SK-N-MC (cell line): ENCODE results near the gene DCBLD2.

Source experiments
- DNase-seq: peaks from one replicate; pipeline ENCODE4 v3.0.0-alpha.2; 2011; ENCODE audit warnings: low read depth, low spot score
- H3K27ac ChIP-seq: fragments of 200-600 bp; sonication (generic); 2 replicates; pipeline ENCODE4 v1.5.1; 2016; ENCODE audit warnings: mixed run types
- H3K36me3 ChIP-seq: fragments of 200-600 bp; sonication (generic); 2 replicates; pipeline ENCODE4 v1.6.1; 2017; ENCODE audit warnings: antibody characterized with exemption, low read length, mixed read lengths; ENCODE audit not compliant: insufficient read depth
- H3K4me3 ChIP-seq: fragments of 200-600 bp; sonication (generic); 2 replicates; pipeline ENCODE4 v1.5.1; 2016
- H3K9ac ChIP-seq: fragments of 200-600 bp; sonication (generic); 2 replicates; pipeline ENCODE4 v1.8.0; 2017; ENCODE audit warnings: mixed run types, mixed read lengths; ENCODE audit not compliant: insufficient read length
- H3K9me3 ChIP-seq: fragments of 200-600 bp; sonication (generic); 2 replicates; pipeline ENCODE4 v1.6.1; 2017; ENCODE audit warnings: low read depth, mild to moderate bottlenecking, antibody characterized with exemption, low read length, moderate library complexity, mixed read lengths
- EZH2 ChIP-seq: fragments of 200-600 bp; sonication (generic); IDR thresholded peaks from one replicate; pipeline ENCODE4 v1.6.1; 2017; ENCODE audit warnings: antibody characterized with exemption
- FOXP2 ChIP-seq: optimal IDR thresholded peaks from 2 replicates; pipeline ENCODE3; 2011; ENCODE audit warnings: mild to moderate bottlenecking, moderate library complexity; ENCODE audit not compliant: insufficient read depth; ENCODE audit errors: extremely low read length, control extremely low read depth
- POLR2AphosphoS5 ChIP-seq: IDR thresholded peaks from 2 replicates; pipeline ENCODE4 v1.6.1; 2012; ENCODE audit warnings: mild to moderate bottlenecking, low read depth, low read length, borderline replicate concordance

DCBLD2 gene

GRCh38 chr3:98755601-98756000 is 145.9 kb downstream of the DCBLD2 start:
- H3K9me3 ChIP-seq, result no peaks in the 10 kb centered on the region
- no peak for DNase-seq
- H3K36me3 ChIP-seq, result no peaks in the 10 kb centered on the region
- no peak overlapping the region for H3K9ac ChIP-seq
- TF ChIP-seq EZH2, result no peak
- no peak overlapping the region for H3K4me3 ChIP-seq
- H3K27ac ChIP-seq, result no peak overlapping the region

GRCh38 chr3:98754483-98754882 is 147.0 kb downstream of the DCBLD2 start:
- Histone ChIP-seq H3K9ac (no peak overlapping the region), H3K9me3 (no peaks in the 10 kb centered on the region), H3K4me3 (no peak overlapping the region), H3K27ac (no peak overlapping the region), H3K36me3 (no peaks in the 10 kb centered on the region)
- no peak for TF ChIP-seq EZH2
- no peak for TF ChIP-seq FOXP2
- TF ChIP-seq POLR2AphosphoS5, result no peak
- DNase-seq, result no peak

- no peaks in the 10 kb centered on the region for H3K36me3 ChIP-seq
- H3K9me3 ChIP-seq, result no peaks in the 10 kb centered on the region
- no peak overlapping the region for H3K27ac ChIP-seq
- H3K4me3 ChIP-seq, result no peak overlapping the region
- H3K9ac ChIP-seq, result no peak overlapping the region
- TF ChIP-seq POLR2AphosphoS5, result no peak
- no peak for DNase-seq
Measured at GRCh38 chr3:98750276-98750919, 151.1 kb downstream of the DCBLD2 start.

- DNase-seq, result no peak
- no peaks in the 10 kb centered on the region for H3K36me3 ChIP-seq
- TF ChIP-seq FOXP2 (no peak), POLR2AphosphoS5 (no peak), EZH2 (no peak)
- H3K4me3 ChIP-seq, result no peak overlapping the region
- H3K9ac ChIP-seq, result no peak overlapping the region
- H3K27ac ChIP-seq, result no peak overlapping the region
- no peaks in the 10 kb centered on the region for H3K9me3 ChIP-seq
Measured at GRCh38 chr3:98746882-98747281, 154.6 kb downstream of the DCBLD2 start.

GRCh38 chr3:98746122-98746521 is 155.4 kb downstream of the DCBLD2 start:
- TF ChIP-seq FOXP2, result no peak
- TF ChIP-seq EZH2, result no peak
- TF ChIP-seq POLR2AphosphoS5, result no peak
- DNase-seq, result no peak
- H3K9me3 ChIP-seq, result no peaks in the 10 kb centered on the region
- no peaks in the 10 kb centered on the region for H3K36me3 ChIP-seq
- no peak overlapping the region for H3K27ac ChIP-seq
- no peak overlapping the region for H3K4me3 ChIP-seq
- H3K9ac ChIP-seq, result no peak overlapping the region
